Hypothalamus (tissue), 51 donors: ENCODE data around the gene GNG14.
"Not testable (repeated sequence)": the region's sequence is repeated elsewhere in the genome, so short reads cannot be mapped to it uniquely, and the experiment has no call there.

Source experiments
- DNase-seq, 51 donors: peaks; one replicate each; lab custom pipeline; 2025; lab: John Stamatoyannopoulos, UW

The GNG14 gene

DNA sequence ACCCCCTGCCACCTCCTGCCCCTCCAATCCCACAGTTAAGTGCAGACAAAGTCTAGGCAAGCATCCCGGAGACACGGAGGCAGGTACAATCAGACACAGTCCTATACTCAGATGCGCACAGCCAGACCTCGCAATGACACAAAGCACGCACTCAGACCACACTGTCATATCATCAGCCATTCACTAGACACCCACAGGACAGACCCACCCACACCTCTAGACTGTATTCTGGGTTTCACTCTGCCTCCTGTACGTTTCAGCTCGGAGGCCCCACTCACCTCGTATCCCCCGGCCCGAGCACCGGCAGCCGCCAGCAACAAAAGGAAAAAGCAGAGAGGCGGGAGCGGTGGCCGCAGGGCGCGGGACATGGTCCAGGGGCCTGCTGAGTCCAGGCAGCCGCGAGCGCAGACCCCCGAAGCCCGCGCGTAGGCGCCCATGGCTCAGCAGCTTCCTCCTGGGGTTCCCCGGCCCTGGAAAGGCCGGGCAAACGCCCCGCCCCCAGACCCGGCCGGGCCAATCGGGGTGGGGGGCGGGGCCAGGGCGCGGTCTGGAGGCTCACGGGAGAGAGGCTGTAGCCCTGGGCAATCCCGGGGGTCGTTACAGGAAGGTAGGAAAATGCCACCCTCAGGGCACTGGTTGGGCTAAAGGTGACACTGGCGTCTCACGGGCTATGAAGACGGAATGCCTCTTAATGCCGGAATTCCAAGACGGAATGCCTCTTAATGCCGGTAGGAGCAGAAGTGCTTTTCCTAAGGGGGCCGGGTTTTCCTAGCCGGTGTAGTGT, 21.3 kb upstream of the GNG14 start, which contains the start of the genes MAN2B1 and WDR83:
TSS of gene MAN2B1 (minus strand) at position 478 of the 784 bp plus-strand sequence. CDS start at position 437, 41 bp downstream.
TSS of gene WDR83 (plus strand) at position 543 of the 784 bp plus-strand sequence. CDS start 2,984 bp downstream, outside the sequence.
- DNase-seq = peak in 49 of 51 donors; percentile 20 to 82 (median 55)

DNA sequence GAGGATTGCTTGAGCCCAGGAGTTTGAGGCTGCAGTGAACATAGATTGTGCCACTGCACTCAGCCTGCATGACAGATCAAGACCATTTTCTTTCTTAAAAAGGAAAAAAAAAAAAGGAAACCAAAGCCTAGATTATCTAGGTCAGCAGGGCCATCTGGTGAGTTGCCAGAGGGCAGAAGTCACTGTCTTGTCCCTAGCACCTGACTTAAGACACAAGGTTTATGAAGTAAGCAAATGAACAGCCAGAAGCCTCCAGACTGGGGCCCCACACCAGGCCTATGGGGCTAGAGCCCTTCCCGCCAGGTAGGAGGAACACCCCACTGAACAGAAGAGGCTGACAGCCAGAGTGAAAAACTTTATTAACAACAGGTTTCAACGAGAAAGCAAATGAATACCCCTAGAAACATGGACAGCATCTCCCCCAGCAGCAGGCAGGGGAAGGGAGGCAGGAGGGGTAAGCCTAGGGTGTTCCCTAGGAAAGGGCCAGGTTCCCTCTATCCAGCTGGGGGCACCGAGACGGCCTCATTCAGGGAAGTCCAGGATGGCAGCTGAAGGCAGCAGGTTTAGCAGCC, 20.0 kb upstream of the GNG14 start:
- DNase-seq = no peak

GRCh38 chr19:12668346-12668745, 19.5 kb upstream of the GNG14 start:
- no peak for DNase-seq

GRCh38 chr19:12668932-12669269, 18.9 kb upstream of the GNG14 start:
- peak in 26 of 51 donors; percentile 35 to 82 (median 60) for DNase-seq

DNA sequence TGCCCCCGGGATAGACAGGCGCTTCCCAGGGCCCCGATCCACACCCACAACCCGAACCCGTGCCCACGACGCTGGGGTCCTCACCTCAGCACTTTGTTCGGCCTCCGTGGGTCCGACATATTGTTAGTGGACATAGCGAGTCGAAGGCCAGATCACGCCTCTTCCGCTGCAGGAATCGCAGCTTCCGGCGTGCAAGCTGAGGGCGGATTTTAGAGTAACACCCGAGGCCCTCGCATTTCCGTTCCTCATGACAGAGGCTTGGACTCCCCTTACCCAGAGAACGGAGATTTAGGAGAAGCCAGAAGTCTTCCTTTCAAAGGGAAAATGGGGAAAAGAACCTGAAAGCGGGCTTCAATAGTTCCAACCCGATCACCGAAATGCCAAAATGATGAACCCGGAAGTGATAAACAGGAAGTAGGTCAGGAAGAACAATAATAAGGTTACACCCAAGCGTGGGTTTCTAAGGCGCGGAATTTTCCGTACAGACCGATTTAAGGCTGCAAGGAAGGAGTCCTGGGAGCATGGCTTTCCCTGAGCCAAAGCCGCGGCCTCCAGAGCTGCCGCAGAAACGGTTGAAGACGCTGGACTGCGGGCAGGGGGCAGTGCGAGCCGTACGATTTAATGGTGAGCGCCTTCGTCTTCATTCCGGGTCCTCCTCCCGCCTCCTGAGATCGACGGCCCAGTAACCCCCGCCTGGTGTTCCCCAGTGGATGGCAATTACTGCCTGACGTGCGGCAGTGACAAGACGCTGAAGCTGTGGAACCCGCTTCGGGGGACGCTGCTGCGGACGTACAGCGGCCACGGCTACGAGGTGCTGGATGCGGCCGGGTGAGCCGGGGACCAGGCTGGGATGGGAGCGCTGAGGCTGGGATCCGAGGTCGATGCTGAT, 18.3 kb upstream of the GNG14 start:
- peak in 50 of 51 donors; percentile 34 to 97 (median 70) for DNase-seq

DNA sequence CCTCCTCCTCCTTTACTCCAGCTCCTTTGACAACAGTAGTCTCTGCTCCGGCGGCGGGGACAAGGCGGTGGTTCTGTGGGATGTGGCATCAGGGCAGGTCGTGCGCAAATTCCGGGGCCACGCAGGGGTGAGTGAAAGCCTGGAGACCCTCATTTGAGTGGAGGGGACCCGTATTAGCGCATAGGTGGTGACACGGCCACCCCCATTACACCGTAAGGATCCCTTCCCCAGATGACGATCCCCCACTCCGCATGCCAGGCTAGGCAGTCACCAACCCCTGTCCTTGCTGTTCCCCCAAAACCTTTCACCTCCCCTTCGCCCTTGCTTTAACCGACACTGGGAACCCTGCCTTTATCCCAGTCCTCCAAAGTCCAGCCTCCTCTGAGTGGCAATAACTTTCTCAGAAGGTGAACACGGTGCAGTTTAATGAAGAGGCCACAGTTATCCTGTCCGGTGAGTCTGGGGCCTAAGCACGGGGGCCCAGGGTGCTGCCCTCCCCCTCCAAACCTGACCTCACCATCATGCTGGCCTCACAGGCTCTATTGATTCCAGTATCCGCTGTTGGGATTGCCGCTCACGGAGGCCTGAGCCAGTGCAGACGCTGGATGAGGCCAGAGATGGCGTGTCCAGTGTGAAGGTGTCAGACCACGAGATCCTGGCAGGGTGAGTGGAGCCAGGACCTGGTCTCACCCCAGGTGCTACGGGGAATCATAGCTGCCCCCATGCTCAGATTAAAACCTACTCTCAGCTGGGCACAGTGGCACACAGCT, 17.5 kb upstream of the GNG14 start:
- DNase-seq = no peak

GRCh38 chr19:12672744-12673143, 15.1 kb upstream of the GNG14 start:
- no peak for DNase-seq

- no peak for DNase-seq
These were observed 12.4 kb upstream of the GNG14 start for GRCh38 chr19:12675399-12675798.

DNA sequence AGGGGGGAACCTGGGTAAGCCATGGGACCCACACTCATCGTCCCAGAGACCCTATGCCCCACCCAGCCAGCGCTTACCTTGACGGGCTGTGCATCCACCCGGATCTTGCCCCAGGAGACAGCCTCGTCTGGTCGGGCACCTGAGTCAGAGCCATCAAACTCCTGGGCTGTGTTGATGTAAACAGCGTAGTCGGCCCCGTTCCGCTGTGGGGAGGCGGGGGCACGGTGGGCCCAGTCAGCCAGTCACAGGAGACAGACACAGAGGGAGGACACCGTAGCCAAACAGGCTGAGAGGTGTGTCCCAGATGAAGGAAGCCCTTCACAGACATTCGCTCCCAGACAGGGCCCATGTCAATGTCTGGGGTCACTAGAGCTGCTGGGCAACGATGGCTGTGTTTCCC, 11.9 kb upstream of the GNG14 start:
- no peak for DNase-seq

GRCh38 chr19:12676384-12676792, 11.4 kb upstream of the GNG14 start:
- peak in 47 of 51 donors; percentile 4 to 78 (median 38) for DNase-seq

DNA sequence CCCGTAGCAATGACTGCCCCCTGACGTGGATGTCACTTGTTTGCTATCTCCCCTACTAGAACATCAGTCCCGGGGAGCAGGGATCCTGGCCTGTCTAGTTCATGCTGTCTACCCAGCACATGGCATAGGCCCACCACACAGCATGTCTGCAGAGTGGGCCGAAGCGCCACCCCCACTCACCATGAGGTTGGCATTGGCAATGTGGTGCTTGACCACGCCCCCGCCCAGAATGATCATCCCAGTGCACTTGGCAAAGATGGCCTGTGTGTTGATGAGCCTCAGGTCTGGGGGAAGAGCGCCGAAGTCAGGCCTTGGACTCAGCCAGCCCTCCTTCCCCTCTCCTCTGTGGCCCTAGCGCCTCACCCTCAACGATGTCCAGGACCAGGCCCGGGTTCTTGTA, 10.9 kb upstream of the GNG14 start:
- no peak for DNase-seq

GRCh38 chr19:12678039-12678438, 9.8 kb upstream of the GNG14 start:
- DNase-seq = not testable (repeated sequence)

DNA sequence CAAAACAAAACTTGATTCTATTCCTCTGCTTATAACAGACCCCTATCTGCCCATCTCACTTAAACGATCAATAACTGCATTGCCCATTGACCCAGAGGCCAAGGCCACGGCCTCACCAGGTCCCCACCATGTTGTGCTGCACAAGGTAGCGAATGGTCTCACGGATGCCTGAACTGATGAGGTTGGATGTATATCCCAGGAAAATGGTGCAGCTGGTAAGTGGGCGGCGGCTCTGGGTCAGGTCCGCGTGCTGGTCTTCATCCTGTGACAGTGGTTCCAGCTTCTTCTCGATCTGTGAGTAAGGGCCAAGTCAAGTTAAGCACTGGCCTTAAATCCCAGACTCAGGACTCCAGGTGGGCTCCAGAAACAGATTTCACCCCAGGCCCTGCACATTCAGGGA, 7.8 kb upstream of the GNG14 start:
- no peak for DNase-seq

DNA sequence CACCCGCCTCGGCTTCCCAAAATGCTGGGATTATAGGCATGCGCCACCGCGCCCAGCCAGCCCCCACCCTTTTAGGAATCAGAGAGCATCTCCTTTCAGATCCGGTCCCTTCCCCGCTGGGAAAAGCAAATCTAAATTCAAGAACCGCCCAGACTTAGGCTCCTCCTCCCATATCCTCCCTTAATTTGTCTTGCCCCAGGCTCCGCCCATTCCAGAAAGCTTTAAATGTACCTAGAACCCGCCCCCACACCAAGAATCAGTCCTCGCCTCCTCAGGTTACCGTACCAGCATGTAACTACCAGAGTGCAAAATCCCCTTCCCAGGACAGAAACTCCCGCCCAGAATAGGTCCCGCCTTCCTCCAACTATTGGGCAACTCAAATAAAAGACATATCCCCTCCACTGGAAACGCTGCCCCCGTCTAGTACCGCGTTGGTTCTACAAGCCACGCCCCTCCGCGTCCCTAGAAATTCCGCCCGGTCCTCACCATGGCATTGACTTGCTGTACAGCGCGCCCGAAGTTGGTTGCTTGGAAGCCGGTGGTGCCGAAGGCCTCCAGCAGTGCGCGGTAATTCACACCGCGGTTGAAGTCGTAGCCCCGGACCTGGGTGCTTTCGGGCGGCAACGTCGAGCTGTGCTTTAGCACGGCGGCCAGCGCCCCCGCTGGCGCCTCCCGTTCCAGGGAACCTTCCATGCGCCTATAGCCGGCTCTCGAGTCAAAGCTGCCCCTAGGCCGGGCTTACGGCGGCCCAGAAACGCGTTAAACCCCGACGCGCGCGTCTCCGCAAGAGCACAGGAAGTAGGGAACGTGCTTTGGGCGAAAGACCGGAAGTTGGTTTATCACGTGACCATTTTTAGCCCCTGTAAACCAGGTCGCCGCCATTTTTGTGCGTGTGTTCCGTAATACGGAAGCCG, 6.5 kb upstream of the GNG14 start, which contains the start of gene DHPS:
TSS of gene DHPS (minus strand) at position 807 of the 914 bp plus-strand sequence. CDS start at position 693, 114 bp downstream.
- DNase-seq = peak; percentile 23 to 94 (median 78)

- no peak for DNase-seq
These were observed 2.0 kb upstream of the GNG14 start for GRCh38 chr19:12685831-12686230.

DNA sequence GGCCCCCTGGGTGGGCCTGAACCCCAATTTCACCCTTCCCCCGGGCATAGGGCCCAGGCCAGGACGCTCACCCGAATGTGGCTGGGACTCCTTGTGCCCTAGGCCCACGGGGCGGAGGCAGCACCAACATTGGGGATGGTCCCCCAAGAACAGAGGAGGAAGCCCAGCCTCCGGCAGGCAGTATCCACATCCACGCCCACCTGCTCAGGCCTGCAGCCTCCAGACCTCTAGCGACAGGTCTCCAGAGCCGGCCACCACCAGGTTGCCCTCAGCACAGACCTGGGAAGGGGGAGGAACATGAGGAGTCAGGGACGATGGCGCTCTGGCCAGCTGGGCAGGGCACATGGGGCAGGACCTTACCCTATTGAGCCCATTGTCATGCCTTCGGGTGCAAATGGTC, 1.2 kb downstream of the GNG14 start:
- no peak for DNase-seq

DNA sequence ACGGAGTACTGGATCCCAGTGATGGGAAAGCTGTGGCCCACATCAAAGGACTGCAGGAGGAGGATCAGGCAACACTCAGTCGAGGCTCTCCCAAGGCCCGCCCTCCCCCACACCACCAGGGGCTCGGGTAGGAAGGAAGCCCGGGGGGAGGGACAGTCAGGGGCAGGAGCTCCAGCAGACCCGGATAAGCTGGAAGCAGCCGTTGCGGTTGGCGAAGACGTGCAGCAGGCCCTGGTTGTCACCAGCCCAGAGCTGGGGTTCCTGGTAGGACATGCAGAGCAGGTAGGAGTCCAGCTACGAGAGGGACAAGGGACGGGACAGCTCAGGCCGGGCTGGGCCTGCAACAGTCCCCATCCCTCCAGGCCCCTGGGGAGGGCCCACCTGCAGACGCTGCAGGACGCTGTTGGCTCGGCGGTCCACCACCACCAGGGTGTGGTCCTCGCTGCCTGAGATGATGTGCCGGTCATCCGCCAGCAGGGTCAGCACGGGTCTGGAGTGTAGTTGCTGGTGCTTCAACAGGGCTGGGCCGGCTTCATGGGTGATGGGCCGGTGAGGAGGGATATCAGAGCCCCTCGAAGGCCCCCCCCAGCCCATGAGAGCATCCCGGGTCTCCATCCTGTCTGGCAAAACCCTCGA, 1.9 kb downstream of the GNG14 start:
- no peak for DNase-seq

DNA sequence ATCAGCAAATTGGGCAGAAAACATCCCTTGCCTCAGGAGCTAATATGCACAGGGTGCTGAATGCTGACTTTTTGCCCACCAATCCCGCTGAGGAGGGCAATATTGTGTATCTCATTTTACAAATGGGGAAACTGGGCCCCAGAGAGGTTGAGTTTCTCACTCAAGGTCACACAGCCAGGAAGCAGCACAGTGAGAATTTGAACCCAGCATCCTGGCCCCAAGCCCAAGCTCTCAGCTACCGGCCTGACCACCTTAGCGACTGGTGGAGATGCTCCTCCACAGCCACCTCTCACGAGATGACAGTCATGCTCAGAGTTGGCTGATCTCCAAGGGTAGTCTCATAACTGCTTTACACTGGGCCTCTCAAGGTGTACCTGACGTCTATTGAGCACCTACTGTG, 5.2 kb downstream of the GNG14 start:
- no peak for DNase-seq

GRCh38 chr19:12694641-12695040, 6.8 kb downstream of the GNG14 start:
- no peak for DNase-seq
